GM10248 (cell line): ENCODE data around the gene KCNT1.

Experiments used
- CTCF ChIA-PET: fragments of 300-600 bp; sonication (Branson Sonifier 250); formaldehyde crosslinking; extraction: SDS; loops from one replicate; lab custom pipeline; 2021; ENCODE audit warnings: antibody characterized with exemption; lab: Yijun Ruan, JAX
- POLR2A ChIA-PET: fragments of 350-650 bp; sonication (Branson Sonifier 250); formaldehyde crosslinking; extraction: SDS; loops from one replicate; lab custom pipeline; 2020; ENCODE audit warnings: antibody characterized with exemption; lab: Yijun Ruan, JAX
- DNase-seq: peaks from one replicate; pipeline ENCODE4 v3.0.0; 2012; ENCODE audit errors: extremely low spot score
- CTCF ChIP-seq: IDR thresholded peaks from 2 replicates; pipeline ENCODE4 v1.5.1; 2012; ENCODE audit warnings: mild to moderate bottlenecking, low read depth; ENCODE audit errors: extremely low read depth, missing control alignments, control extremely low read depth

The KCNT1 gene

GRCh38 chr9:135697226-135697625 lies 4.8 kb upstream of the KCNT1 start:
- no peak for DNase-seq
- no peak for TF ChIP-seq CTCF
- ChIA-PET POLR2A (no interaction called here), CTCF (no interaction called here)

GRCh38 chr9:135698236-135698635 lies 3.7 kb upstream of the KCNT1 start:
- no peak for TF ChIP-seq CTCF
- ChIA-PET CTCF (no interaction called here), POLR2A (no interaction called here)
- no peak for DNase-seq

DNA sequence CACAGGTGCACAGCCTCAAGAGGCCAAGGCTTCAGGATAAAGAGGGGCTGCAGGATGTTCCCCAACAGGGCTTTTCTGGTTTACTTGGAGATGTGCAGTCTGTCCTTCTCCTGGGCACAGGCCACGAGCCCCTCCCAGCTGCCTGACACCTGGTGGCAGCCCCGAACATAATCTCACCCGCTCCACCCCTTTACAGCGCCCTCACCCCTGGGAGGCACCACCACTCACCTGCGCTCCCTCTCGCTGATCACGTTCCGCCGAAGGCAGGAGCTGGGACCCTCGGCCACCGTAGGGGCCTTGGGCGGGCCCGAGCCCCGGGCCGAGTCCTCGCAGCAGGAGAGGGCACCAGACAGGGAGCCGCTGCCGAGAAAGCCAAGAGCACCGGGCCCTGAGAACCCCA lies 3.2 kb upstream of the KCNT1 start:
- CTCF ChIA-PET = no interaction called here
- no peak for DNase-seq
- TF ChIP-seq CTCF = no peak
- POLR2A ChIA-PET = no interaction called here

- CTCF ChIA-PET = no interaction called here
- TF ChIP-seq CTCF = no peak
- POLR2A ChIA-PET = no interaction called here
- no peak for DNase-seq
These were observed 2.5 kb upstream of the KCNT1 start, which contains the start of gene SOHLH1 for GRCh38 chr9:135699440-135699839. Gene SOHLH1, minus strand, starts transcription at chr9:135699481. Its CDS starts 14 bp downstream, at chr9:135699467.

- ChIA-PET CTCF (no interaction called here), POLR2A (no interaction called here)
- DNase-seq = no peak
- no peak for TF ChIP-seq CTCF
These were observed 1.5 kb upstream of the KCNT1 start for GRCh38 chr9:135700525-135700924.

GRCh38 chr9:135701067-135701958 lies 672 bp upstream of the KCNT1 start:
- no peak for TF ChIP-seq CTCF
- no peak for DNase-seq
- POLR2A ChIA-PET = no interaction called here
- CTCF ChIA-PET = no interaction called here
